Measurements from ENCODE around the gene RAB8B. TPM values are rescaled to one million over a fixed set of nuclear protein-coding genes. Genes with fewer than 3 reads are reported as not detected.

Gene RAB8B
- polyA plus RNA-seq, 3 donors: 22.0 to 77.3 (median 58.9) TPM

- Mint-ChIP-seq H3K4me3 (no peak overlapping the region), H3K4me1 (no peaks in the 10 kb centered on the region), H3K36me3 (peaks cover 20 to 21% of the 10 kb centered on the region in 2 donors), H3K27ac (no peak overlapping the region), H3K27me3 (ENCODE audit: low read depth in 3 of 3) (peaks cover 0 to 7% (median 6%) of the 10 kb centered on the region in 3 donors), H3K9me3 (no peaks in the 10 kb centered on the region)
- DNase-seq: no peak
- Histone ChIP-seq H3K4me1 (ENCODE audit: control insufficient read depth in 1 of 2, insufficient read depth in 2 of 2, low read length in 2 of 2) (no peaks in the 10 kb centered on the region), H2AFZ (ENCODE audit: insufficient read depth, low read depth, low read length, poor library complexity, severe bottlenecking) (no peak overlapping the region), H3K4me3 (replicated peaks in 1 of 3; ENCODE audit: low read depth in 2 of 3, low read length in 3 of 3) (no peak overlapping the region), H3K79me2 (ENCODE audit: insufficient read depth, low read length) (no peaks in the 10 kb centered on the region), H3K27me3 (ENCODE audit: control insufficient read depth in 2 of 2, insufficient read depth in 2 of 2, low read length in 2 of 2) (no peaks in the 10 kb centered on the region), H3K27ac (ENCODE audit: low read depth in 1 of 2, low read length in 2 of 2) (no peak overlapping the region), H3K9ac (ENCODE audit: insufficient read depth, low read length, poor library complexity, severe bottlenecking) (no peak overlapping the region), H3K36me3 (replicated peaks in 1 of 2; ENCODE audit: control insufficient read depth in 1 of 2, insufficient read depth in 2 of 2, low read length in 2 of 2) (peaks cover 13 to 20% of the 10 kb centered on the region in 2 donors), H3K9me3 (replicated peaks in 1 of 2; ENCODE audit: control insufficient read depth in 1 of 2, insufficient read depth in 1 of 2, low read length in 2 of 2) (no peaks in the 10 kb centered on the region), H3K4me2 (replicated peaks; ENCODE audit: extremely low read depth, low read length, poor library complexity, severe bottlenecking) (no peak overlapping the region), H4K20me1 (ENCODE audit: insufficient read depth, low read length) (no peaks in the 10 kb centered on the region)
- intact Hi-C loops (cut with micrococcal nuclease): no loop called here
- TF ChIP-seq CTCF (IDR thresholded peaks at IDR 0.05): no peak
- 82% methylated on average over 1 of the region's 3 CpGs for WGBS (ENCODE audit: insufficient coverage)
These were observed 121.2 kb downstream of the RAB8B start for GRCh38 chr15:63310646-63311045.

GRCh38 chr15:63312286-63312685 is 122.9 kb downstream of the RAB8B start:
- H3K4me1 Mint-ChIP-seq: no peaks in the 10 kb centered on the region
- Histone ChIP-seq H3K79me2 (ENCODE audit: insufficient read depth, low read length) (no peaks in the 10 kb centered on the region), H3K4me3 (replicated peaks in 1 of 3; ENCODE audit: low read depth in 2 of 3, low read length in 3 of 3) (no peak overlapping the region), H3K36me3 (replicated peaks in 1 of 2; ENCODE audit: control insufficient read depth in 1 of 2, insufficient read depth in 2 of 2, low read length in 2 of 2) (peaks cover 0 to 4% of the 10 kb centered on the region in 2 donors), H3K9me3 (replicated peaks in 1 of 2; ENCODE audit: control insufficient read depth in 1 of 2, insufficient read depth in 1 of 2, low read length in 2 of 2) (no peaks in the 10 kb centered on the region), H3K4me2 (replicated peaks; ENCODE audit: extremely low read depth, low read length, poor library complexity, severe bottlenecking) (no peak overlapping the region), H2AFZ (ENCODE audit: insufficient read depth, low read depth, low read length, poor library complexity, severe bottlenecking) (no peak overlapping the region), H3K27ac (ENCODE audit: low read depth in 1 of 2, low read length in 2 of 2) (no peak overlapping the region), H3K27me3 (ENCODE audit: control insufficient read depth in 2 of 2, insufficient read depth in 2 of 2, low read length in 2 of 2) (no peaks in the 10 kb centered on the region), H3K9ac (ENCODE audit: insufficient read depth, low read length, poor library complexity, severe bottlenecking) (no peak overlapping the region), H4K20me1 (ENCODE audit: insufficient read depth, low read length) (no peaks in the 10 kb centered on the region), H3K4me1 (ENCODE audit: control insufficient read depth in 1 of 2, insufficient read depth in 2 of 2, low read length in 2 of 2) (no peaks in the 10 kb centered on the region)
- peak overlapping the region in 1 of 7 donors; percentile 11 for H3K27ac Mint-ChIP-seq
- H3K36me3 Mint-ChIP-seq: peaks cover 4 to 5% of the 10 kb centered on the region in 2 donors
- TF ChIP-seq CTCF (IDR thresholded peaks at IDR 0.05): no peak
- no CpG with 5 or more reads among the region's 1 CpG for WGBS (ENCODE audit: insufficient coverage)
- H3K27me3 Mint-ChIP-seq (ENCODE audit: low read depth in 3 of 3): peaks cover 3 to 9% (median 8%) of the 10 kb centered on the region in 3 donors
- no peak for DNase-seq
- no peaks in the 10 kb centered on the region for H3K9me3 Mint-ChIP-seq
- intact Hi-C loops (cut with micrococcal nuclease): no loop called here
- H3K4me3 Mint-ChIP-seq: no peak overlapping the region
